HG02884 (cell line): ENCODE data around the gene AHI1.

Experiments
- ATAC-seq: cut with Tn5 transposase; IDR thresholded peaks from one replicate; pipeline ENCODE4 v1.9.1; 2021; ENCODE audit warnings: mild to moderate bottlenecking, moderate library complexity; ENCODE audit not compliant: unreplicated experiment

Gene AHI1

GRCh38 chr6:135304883-135305282, 192.7 kb downstream of the AHI1 start:
- no peak for ATAC-seq

- no peak for ATAC-seq
These were observed 196.2 kb downstream of the AHI1 start for GRCh38 chr6:135301304-135301703.

- ATAC-seq, result no peak
These were observed 197.0 kb downstream of the AHI1 start for GRCh38 chr6:135300576-135300975.

GRCh38 chr6:135299256-135299655, 198.3 kb downstream of the AHI1 start:
- no peak for ATAC-seq

- ATAC-seq, result no peak
These were observed 199.1 kb downstream of the AHI1 start for GRCh38 chr6:135298455-135298854.

GRCh38 chr6:135296715-135297114, 200.8 kb downstream of the AHI1 start:
- ATAC-seq, result no peak

GRCh38 chr6:135295085-135295484, 202.5 kb downstream of the AHI1 start:
- no peak for ATAC-seq

GRCh38 chr6:135291288-135292076, 206.1 kb downstream of the AHI1 start:
- no peak for ATAC-seq

GRCh38 chr6:135289816-135290215, 207.7 kb downstream of the AHI1 start:
- no peak for ATAC-seq

GRCh38 chr6:135286962-135287538, 210.5 kb downstream of the AHI1 start:
- ATAC-seq, result no peak

GRCh38 chr6:135285165-135285564, 212.4 kb downstream of the AHI1 start:
- ATAC-seq, result no peak

GRCh38 chr6:135283926-135284325, 213.6 kb downstream of the AHI1 start:
- ATAC-seq, result no peak

- no peak for ATAC-seq
These were observed 215.1 kb downstream of the AHI1 start for GRCh38 chr6:135282395-135282794.

- ATAC-seq, result no peak
These were observed 215.6 kb downstream of the AHI1 start for GRCh38 chr6:135281964-135282363.

- no peak for ATAC-seq
These were observed 216.3 kb downstream of the AHI1 start for GRCh38 chr6:135281227-135281626.

- no peak for ATAC-seq
These were observed 217.0 kb downstream of the AHI1 start for GRCh38 chr6:135280375-135281136.

GRCh38 chr6:135277422-135277821, 220.1 kb downstream of the AHI1 start:
- ATAC-seq, result no peak

- no peak for ATAC-seq
These were observed 222.8 kb downstream of the AHI1 start for GRCh38 chr6:135274561-135275293.

- no peak for ATAC-seq
These were observed 225.9 kb downstream of the AHI1 start for GRCh38 chr6:135271626-135272025.

- ATAC-seq, result no peak
These were observed 226.6 kb downstream of the AHI1 start for GRCh38 chr6:135270676-135271536.
